Measurements from ENCODE around the gene ZNF121. TPM values are rescaled to one million over a fixed set of nuclear protein-coding genes. Genes with fewer than 3 reads are reported as not detected.

The ZNF121 gene
- total RNA-seq, 1 donor from 2014 or later = 57.0 TPM

GRCh38 chr19:9523885-9524474, 60.3 kb downstream of the ZNF121 start:
- Mint-ChIP-seq H3K9me3 (peaks cover 38% of the 10 kb centered on the region), H3K36me3 (ENCODE audit: low read depth) (peaks cover 59% of the 10 kb centered on the region)

More at GRCh38 chr19:9523885-9524474, 60.3 kb downstream of the ZNF121 start:
- CTCF ChIA-PET = no interaction called here
- no peak overlapping the region for H3K27ac Mint-ChIP-seq
- ATAC-seq (ENCODE audit: low read depth) = no peak
- no peak for TF ChIP-seq CTCF (IDR thresholded peaks at IDR 0.05)
- no peak overlapping the region for H3K4me3 Mint-ChIP-seq
- intact Hi-C loops (cut with micrococcal nuclease) = no loop called here
- no peak for DNase-seq
- H3K27me3 Mint-ChIP-seq = no peaks in the 10 kb centered on the region
- H3K4me1 Mint-ChIP-seq = no peaks in the 10 kb centered on the region
- POLR2A ChIA-PET = interaction anchor here (0.6 kb wide), 1 partner anchor 231 kb away, joined by 5 read pairs; no protein-coding TSS in a partner anchor

Other genes with a start within 250 kb of the ZNF121 start
- gene ZNF177, start 221.5 kb downstream of the ZNF121 start, total RNA-seq = 1.3 and 1.4 TPM in 2 replicates
- gene ZNF266, start 148.9 kb downstream of the ZNF121 start, total RNA-seq = 43.7 and 50.3 TPM in 2 replicates
- gene ZNF560, start 85.9 kb downstream of the ZNF121 start, total RNA-seq = 0.15 TPM in 1 of 2 replicates, not detected in the other
- gene ZNF426, start 45.9 kb downstream of the ZNF121 start, total RNA-seq = 18.8 and 22.7 TPM in 2 replicates
- gene ZNF561, start 36.7 kb upstream of the ZNF121 start, total RNA-seq = 37.1 and 40.2 TPM in 2 replicates
- gene ZNF562, start 90.6 kb upstream of the ZNF121 start, total RNA-seq = 31.6 and 32.2 TPM in 2 replicates
- 7.9 and 10.7 TPM in 2 replicates for gene ZNF846, start 184.2 kb upstream of the ZNF121 start, total RNA-seq
- 34.6 and 41.9 TPM in 2 replicates for gene FBXL12, start 234.6 kb upstream of the ZNF121 start, total RNA-seq
- 270 and 285 TPM in 2 replicates for gene UBL5, start 243.4 kb upstream of the ZNF121 start, total RNA-seq

Data from activated B cell treated with CpG ODN at 0.5 μM for 24 hours (primary cell).